Panc1 (cell line): ENCODE results near the gene FLG. TPM values are rescaled to one million over a fixed set of nuclear protein-coding genes. Genes with fewer than 3 reads are reported as not detected.

ENCODE experiments used
- ATAC-seq: fragments of 200-7000 bp; cut with Tn5 transposase; 2 replicates; pipeline ENCODE4 v1.9.1; 2020; ENCODE audit warnings: mild to moderate bottlenecking, moderate library complexity
- BruUV-seq: library from RNA; stranded (reverse); fragments of 400-500 nt; replicated peaks from 2 replicates; lab custom pipeline; 2021; lab: Mats Ljungman, UMichigan
- CTCF ChIA-PET: fragments of 300-600 bp; sonication (Branson Sonifier 250); formaldehyde crosslinking; loops from one replicate; lab custom pipeline; 2022; ENCODE audit warnings: antibody characterized with exemption; lab: Charles Lee
- POLR2A ChIA-PET: fragments of 300-600 bp; sonication (Branson Sonifier 250); formaldehyde crosslinking; loops from one replicate; lab custom pipeline; 2022; ENCODE audit warnings: antibody characterized with exemption; lab: Charles Lee
- DNase-seq: peaks from one replicate; pipeline ENCODE4 v3.0.0-alpha.2; 2010; ENCODE audit warnings: low read depth, low spot score
- H3K27ac ChIP-seq: 2 replicates; pipeline ENCODE4 v1.5.1; 2011; ENCODE audit warnings: mild to moderate bottlenecking, low read length, inconsistent platforms
- H3K27me3 ChIP-seq: fragments of 200-500 bp; sonication (Bioruptor generic); 2 replicates; pipeline ENCODE4 v1.6.0; 2014; ENCODE audit warnings: low read length, inconsistent platforms; ENCODE audit not compliant: control insufficient read depth, insufficient read depth
- H3K36me3 ChIP-seq: fragments of 200-500 bp; sonication (Bioruptor generic); 2 replicates; pipeline ENCODE4 v1.5.1; 2014; ENCODE audit warnings: inconsistent platforms, mild to moderate bottlenecking, low read length, moderate library complexity; ENCODE audit not compliant: control insufficient read depth, insufficient read depth
- H3K4me1 ChIP-seq: 2 replicates; pipeline ENCODE4 v1.5.1; 2011; ENCODE audit warnings: inconsistent platforms, mild to moderate bottlenecking, low read length, moderate library complexity; ENCODE audit not compliant: control insufficient read depth, insufficient read depth
- H3K4me3 ChIP-seq, 2 experiments: 2 replicates each; pipeline ENCODE4 v1.5.1; 2011 to 2012; ENCODE audit warnings: low read depth in 2 of 2, low read length in 2 of 2, mild to moderate bottlenecking in 2 of 2, inconsistent platforms in 1 of 2, moderate library complexity in 1 of 2
- H3K9me3 ChIP-seq: fragments of 200-500 bp; sonication (Bioruptor generic); 2 replicates; pipeline ENCODE4 v1.5.1; 2014; ENCODE audit warnings: low read depth, mild to moderate bottlenecking, inconsistent platforms, low read length, moderate library complexity; ENCODE audit not compliant: control insufficient read depth, insufficient read depth
- CTCF ChIP-seq: fragments of 450-650 bp; IDR thresholded peaks from 2 replicates; pipeline ENCODE4 v1.5.1; 2017; ENCODE audit warnings: mild to moderate bottlenecking
- POLR2AphosphoS5 ChIP-seq: IDR thresholded peaks from 2 replicates; pipeline ENCODE4 v1.6.1; 2012; ENCODE audit warnings: mild to moderate bottlenecking, low read depth, low read length, moderate library complexity
- REST ChIP-seq, 2 experiments: IDR thresholded peaks; 2 replicates each; pipeline ENCODE4 v1.6.1; 2011 to 2012; ENCODE audit warnings: low read depth in 2 of 2, control low read depth in 1 of 2, low read length in 1 of 2, mild to moderate bottlenecking in 1 of 2, moderate library complexity in 1 of 2; ENCODE audit not compliant: insufficient read depth in 1 of 2
- SIN3A ChIP-seq: IDR thresholded peaks from 2 replicates; pipeline ENCODE4 v1.6.1; 2012; ENCODE audit warnings: low read depth, mild to moderate bottlenecking, low read length, moderate library complexity, borderline replicate concordance; ENCODE audit not compliant: insufficient read depth
- TCF7L2 ChIP-seq: IDR thresholded peaks from 2 replicates; pipeline ENCODE4 v1.6.1; 2011; ENCODE audit warnings: mild to moderate bottlenecking, low read depth, low read length, inconsistent platforms
- in situ Hi-C: cut with HindIII; loops from 2 replicates; pipeline ENCODE4 v1.10.0; 2016; ENCODE audit warnings: low sequenced_read_pairs, low pct_unique_long_range_greater_than_20kb
- intact Hi-C: fragments of 100-400 bp; cut with micrococcal nuclease; formaldehyde crosslinking; loops from one replicate; pipeline ENCODE4 v1.10.0; 2022; ENCODE audit not compliant: unreplicated experiment
- total RNA-seq: library from RNA; stranded (reverse); gene quantifications from one replicate; pipeline ENCODE4 v1.2.1, GENCODE V29; 2021; ENCODE audit not compliant: unreplicated experiment

FLG gene
- total RNA-seq, 1 experiment from 2014 or later, result not detected

DNA sequence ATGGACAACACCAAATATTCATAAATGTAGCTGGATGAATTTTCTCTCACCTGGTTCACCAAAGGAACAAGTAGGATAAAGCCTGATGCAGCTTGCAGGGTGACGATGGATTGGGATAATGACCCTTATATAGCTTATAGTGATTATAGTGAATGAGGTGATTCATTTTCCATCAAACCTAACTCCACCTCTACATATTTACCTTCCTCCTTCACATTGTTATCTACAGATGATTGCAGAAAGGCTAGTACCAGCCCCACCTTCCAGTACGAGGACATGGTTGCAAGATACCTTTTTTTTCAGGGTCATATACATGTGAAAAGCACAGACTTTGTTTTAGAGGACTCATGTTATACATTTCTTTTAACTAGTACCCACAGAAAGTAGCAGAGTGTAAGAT is 34.9 kb upstream of the FLG start, which contains the start of gene FLG2:
FLG2 (minus strand) TSS at position 101 of the 400 bp plus-strand sequence. CDS start 1,122 bp downstream, outside the sequence.
- no peak for TF ChIP-seq SIN3A
- TF ChIP-seq TCF7L2, result no peak
- TF ChIP-seq CTCF, result no peak
- no peak for TF ChIP-seq REST (IDR thresholded peaks at IDR 0.05; ENCODE audit: insufficient read depth in 1 of 2, low read depth in 2 of 2, low read length in 1 of 2)
- no peak for TF ChIP-seq POLR2AphosphoS5
- no TSS peak for BruUV-seq
- Histone ChIP-seq H3K27me3 (no peaks in the 10 kb centered on the region), H3K4me3 (no peak within 1 kb of the TSS), H3K4me1 (no peaks in the 10 kb centered on the region), H3K9me3 (no peaks in the 10 kb centered on the region), H3K36me3 (no peaks in the 10 kb centered on the region), H3K27ac (no peak within 1 kb of the TSS)
- ChIA-PET POLR2A (no interaction called here), CTCF (no interaction called here)
- intact Hi-C loops (no loop called here), in situ Hi-C loops (no loop called here)
- DNase-seq (no peak), ATAC-seq (no peak)

- H3K9me3 ChIP-seq, result no peaks in the 10 kb centered on the region
- ATAC-seq (no peak), DNase-seq (no peak)
- no TSS peak for BruUV-seq
- ChIA-PET CTCF (no interaction called here), POLR2A (no interaction called here)
- no peak for TF ChIP-seq TCF7L2
- TF ChIP-seq POLR2AphosphoS5, result no peak
- no peak for TF ChIP-seq SIN3A
- no peak for TF ChIP-seq REST (IDR thresholded peaks at IDR 0.05; ENCODE audit: insufficient read depth in 1 of 2, low read depth in 2 of 2, low read length in 1 of 2)
- no peak for TF ChIP-seq CTCF
- in situ Hi-C loops, result no loop called here
- H3K27ac ChIP-seq, result no peak overlapping the region
- H3K27me3 ChIP-seq, result no peaks in the 10 kb centered on the region
- no peaks in the 10 kb centered on the region for H3K4me1 ChIP-seq
- H3K4me3 ChIP-seq, result no peak overlapping the region
- no peaks in the 10 kb centered on the region for H3K36me3 ChIP-seq
- intact Hi-C loops, result no loop called here
These were observed 31.7 kb upstream of the FLG start for GRCh38 chr1:152356736-152357135.
